Measurements from ENCODE around the gene C5orf15.

The C5orf15 gene

GRCh38 chr5:133968204-133968980 is at the start of gene C5orf15:
TSS of gene C5orf15 (minus strand) at chr5:133968625. CDS start at chr5:133968584, 41 bp downstream.
- peak; percentile 85 to 92 for DNase-seq (ENCODE audit: low read depth in 2 of 2)

DNA sequence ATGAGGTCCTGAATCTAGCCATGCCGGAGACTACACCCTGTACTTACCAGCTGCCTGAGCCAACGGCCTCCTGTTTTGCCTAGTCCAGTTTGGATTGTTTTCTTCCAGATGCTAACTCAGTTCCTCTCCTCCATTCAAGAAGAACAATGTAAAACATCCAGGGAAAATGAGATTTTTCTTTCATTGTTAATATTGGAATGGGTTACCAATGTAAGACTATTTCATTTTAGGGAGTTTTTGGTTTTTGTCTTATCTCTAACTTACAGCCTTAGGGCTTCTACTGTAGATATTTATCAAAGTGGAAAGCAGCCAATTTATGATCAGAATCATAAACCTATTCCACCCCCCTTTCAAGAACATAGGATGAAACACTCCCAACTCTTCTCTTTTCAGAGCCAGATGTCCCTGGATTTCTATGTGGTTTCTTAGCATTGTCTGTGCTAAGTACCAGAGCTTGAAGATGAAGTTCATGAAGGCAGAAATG is 39.9 kb upstream of the C5orf15 start:
- DNase-seq (ENCODE audit: low read depth in 2 of 2), result no peak

DNA sequence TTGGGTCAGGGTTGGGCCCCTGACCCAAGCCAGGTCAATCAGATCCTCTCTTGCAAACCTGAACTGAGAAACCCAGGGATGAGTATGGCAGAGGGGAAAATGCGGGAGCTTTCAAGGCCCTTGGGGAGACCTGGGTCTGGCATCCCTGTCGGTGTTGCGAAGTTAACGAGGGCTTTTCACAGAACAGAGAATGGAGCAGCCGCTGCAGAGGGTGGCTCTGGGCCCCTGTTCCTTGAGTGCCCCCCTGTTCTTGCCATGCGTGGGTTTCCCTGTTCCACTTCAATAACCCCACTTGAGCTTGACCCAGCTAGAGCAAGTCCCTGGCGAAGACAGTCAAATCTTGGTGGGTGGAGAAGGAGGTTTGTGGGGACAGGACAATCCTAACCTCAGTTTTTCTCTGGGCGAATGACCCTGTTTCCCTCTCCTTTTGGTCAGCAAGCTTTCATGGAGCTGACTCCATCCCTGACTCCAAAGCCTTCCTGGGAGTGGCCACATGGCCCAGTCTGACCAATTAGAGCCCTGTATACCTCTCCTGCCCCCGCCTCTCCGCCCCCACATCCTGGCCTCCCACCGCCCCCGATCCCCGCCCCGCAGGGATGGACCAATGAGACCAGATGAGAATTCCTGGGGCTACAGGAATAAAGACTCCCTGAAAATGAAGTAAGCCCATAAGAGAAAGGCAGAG is 39.3 kb upstream of the C5orf15 start:
- no peak for DNase-seq (ENCODE audit: low read depth in 2 of 2)

DNA sequence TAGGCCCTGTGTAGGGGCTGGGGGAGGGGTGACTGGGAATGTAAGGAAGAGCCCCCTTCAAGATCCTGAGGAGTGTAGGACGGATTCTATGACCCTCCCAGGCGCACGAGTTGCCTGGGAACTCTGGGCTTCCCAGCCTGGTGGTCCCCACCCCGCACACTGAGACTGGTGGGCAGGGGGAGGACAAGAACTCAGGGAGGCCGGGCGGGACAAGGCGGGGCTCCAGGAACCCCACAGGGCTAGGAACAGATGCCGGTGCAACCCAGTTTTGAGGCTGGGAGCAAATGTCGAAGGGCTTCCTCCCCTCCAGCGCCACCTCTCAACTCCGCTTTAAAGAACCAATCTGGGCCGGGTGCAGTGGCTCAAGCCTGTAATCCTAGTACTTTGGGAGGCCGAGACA is 37.7 kb upstream of the C5orf15 start:
- no peak for DNase-seq (ENCODE audit: low read depth in 2 of 2)

DNA sequence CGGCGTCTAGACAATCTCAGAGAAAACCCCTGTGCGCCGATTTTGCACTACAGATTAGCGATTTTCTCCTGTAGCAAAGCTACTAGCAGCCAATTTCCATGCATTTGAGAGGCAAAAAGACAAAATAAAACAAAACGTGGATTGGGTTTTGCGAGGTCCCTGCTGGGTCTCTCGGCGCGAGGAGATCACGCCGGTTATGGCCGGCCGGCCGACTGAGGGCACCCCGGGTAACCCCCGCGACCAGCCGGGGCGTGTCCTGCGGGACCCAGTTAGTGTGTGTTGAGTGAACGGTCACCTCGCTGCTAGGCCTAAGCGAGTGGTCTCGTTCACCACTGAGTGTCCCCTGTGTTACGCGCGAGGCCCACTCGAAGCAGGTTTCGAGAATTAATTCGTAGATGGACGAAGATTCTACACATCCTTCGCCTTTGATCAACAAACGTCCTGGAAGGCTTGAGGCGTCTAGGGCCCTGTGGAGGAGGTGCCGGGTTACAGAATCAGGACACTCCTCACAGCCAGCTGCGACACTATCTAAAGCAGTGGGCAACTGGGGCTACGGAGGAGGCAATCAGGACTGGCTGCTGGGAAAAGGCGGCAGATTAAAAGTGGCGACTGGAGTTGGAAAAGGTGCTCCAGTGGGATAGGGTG is 37.1 kb upstream of the C5orf15 start:
- DNase-seq (ENCODE audit: low read depth in 2 of 2), result peak in 1 of 2 experiments; percentile 11

- peak; percentile 54 to 71 for DNase-seq (ENCODE audit: low read depth in 2 of 2)
These were observed 36.4 kb upstream of the C5orf15 start, which contains the start of gene VDAC1 for GRCh38 chr5:134004626-134005416. TSS of gene VDAC1 (minus strand) at chr5:134004975. CDS start at chr5:133993012, 11,963 bp downstream.

DNA sequence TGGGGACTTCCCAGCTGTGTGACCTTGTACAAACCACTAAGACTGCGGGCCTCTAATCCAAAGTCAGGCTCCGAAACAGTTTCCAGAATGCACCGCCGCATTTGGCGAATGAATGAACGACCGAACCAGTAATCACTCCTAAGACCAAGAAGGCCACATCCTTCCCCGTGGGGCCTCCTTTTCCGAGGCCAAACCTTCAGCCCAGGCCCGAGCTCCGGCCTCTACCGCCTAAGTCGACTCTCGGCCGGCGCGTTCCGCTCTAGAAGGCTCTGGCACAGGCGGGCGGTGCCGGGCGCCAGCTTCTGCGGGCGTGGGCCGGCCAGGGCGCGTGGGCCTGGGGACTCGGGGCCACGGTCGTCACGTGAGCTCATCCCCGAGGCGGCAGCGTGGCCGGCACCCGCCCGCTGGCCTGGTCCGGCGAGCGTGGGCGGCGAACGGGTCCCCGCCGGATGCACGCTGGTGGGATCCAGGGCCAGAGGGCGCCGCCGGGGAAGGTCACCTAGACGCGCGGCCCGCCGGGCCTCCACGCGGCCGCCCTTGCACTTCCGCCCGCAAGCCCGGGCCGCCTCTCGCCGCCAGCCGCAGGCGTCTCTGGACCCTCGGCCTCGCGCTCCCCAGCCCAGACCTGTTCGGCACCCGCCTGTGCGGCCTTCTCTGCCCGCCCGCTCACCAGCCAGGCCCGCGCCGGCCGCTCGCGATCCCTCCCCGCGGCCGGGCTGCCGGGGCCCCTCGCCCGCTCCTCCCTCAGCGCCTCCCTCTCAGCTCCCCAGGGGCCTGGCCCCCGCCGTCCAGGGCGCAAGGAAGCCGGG is 35.6 kb upstream of the C5orf15 start:
- DNase-seq (ENCODE audit: low read depth in 2 of 2), result peak in 1 of 2 experiments; percentile 33

GRCh38 chr5:134003064-134003816 is 34.8 kb upstream of the C5orf15 start:
- DNase-seq (ENCODE audit: low read depth in 2 of 2), result peak in 1 of 2 experiments; percentile 40

- no peak for DNase-seq (ENCODE audit: low read depth in 2 of 2)
These were observed 33.7 kb upstream of the C5orf15 start for GRCh38 chr5:134001938-134002731.

DNA sequence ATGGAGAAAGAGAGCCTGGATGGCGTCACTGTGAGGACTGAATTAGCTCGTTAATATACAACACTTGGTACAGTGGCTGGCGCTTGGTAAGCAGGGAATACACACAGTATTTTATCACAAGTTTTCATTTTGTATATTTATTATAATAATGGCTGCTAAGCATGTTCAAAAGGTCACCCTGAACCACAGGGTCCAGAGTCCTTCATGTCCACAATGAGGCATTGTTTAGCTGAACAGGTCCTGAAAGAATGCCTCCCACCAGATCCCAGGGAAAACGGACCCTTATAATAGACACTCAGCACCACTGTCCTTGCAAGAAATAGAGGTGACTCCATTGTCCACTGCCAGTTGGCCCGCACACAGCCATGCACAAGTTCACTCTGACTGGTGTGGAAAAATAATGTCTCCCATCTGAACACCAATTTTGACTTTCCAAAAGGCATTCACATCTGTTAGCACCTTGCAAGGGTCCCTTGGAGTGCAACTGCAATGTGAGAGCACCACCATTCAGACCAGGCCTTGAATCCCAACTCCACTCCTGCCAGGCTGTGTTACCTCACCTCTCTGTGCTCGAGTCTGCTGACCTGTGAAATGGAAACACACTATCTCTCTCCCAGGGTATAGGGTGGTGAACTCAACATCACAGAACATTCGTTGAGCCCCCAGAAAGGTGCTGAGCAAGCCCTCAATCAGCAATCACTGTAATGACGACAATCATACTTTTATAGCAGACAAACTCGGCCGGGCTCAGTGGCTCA is 32.5 kb upstream of the C5orf15 start:
- DNase-seq (ENCODE audit: low read depth in 2 of 2), result no peak

- DNase-seq (ENCODE audit: low read depth in 2 of 2), result no peak
These were observed 31.7 kb upstream of the C5orf15 start for GRCh38 chr5:134000091-134000511.

DNA sequence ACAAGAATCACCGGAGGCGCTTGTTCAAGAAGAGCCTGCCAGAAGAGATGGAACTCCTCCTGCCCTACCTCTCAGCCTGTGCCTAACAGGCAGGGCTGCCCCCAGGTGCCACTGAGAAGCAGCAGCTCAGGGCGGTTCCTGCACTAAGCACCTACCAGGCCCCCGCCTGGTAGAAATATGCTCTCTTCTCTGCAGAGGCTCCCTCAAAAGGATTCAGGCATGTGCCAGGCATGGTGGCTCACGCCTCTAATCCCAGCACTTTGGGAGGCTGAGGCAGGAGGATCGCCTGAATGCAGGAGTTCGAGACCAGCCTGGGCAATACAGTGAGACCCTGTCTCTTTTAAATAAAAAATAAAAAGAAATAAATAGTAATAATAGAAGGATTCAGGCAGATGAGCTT is 30.4 kb upstream of the C5orf15 start:
- no peak for DNase-seq (ENCODE audit: low read depth in 2 of 2)

DNA sequence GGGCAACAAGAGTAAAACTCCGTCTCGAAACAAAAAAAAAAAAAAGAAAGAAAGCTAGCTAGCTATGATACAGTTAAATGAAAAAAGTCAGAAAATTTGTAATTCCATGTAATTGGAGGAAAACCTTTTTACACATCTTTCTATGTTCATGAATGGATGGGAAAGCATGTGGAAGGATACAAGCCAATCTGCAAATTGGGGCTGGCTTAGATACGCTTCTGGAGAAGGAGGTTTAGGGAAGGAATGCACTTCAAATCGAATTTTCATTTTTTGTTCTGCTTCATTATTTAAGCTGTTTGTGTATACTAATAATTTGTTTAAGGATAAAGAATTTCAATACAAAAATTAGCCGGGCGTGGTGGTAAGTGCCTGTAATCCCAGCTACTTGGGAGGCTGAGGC is 29.6 kb upstream of the C5orf15 start:
- DNase-seq (ENCODE audit: low read depth in 2 of 2), result no peak

DNA sequence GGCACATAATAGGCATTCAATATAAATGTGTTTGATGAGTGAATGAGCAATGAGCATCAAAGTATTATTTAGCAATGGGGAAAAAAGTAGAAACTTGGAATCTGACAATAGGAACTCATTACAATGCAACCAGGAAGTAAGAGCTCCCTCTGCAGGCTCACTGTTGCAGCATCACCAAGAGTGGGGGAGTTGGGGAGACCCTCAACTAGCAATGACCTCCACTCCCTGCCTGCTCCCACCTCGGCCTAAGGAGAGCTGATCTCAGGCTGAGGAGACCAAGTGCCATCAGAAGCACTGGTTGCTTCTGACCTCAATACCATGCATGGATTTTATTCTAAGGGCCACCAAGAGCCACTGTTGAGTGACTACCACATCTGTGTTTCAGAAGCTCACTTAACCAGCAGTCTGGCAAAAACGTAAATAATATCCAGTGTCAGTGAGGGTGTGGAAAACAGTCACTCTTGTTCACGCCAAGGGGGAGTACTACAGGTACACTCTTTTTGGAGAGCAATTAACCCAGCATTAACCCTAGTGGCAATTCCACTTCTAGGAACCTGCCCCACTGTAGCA is 28.3 kb upstream of the C5orf15 start:
- no peak for DNase-seq (ENCODE audit: low read depth in 2 of 2)

DNA sequence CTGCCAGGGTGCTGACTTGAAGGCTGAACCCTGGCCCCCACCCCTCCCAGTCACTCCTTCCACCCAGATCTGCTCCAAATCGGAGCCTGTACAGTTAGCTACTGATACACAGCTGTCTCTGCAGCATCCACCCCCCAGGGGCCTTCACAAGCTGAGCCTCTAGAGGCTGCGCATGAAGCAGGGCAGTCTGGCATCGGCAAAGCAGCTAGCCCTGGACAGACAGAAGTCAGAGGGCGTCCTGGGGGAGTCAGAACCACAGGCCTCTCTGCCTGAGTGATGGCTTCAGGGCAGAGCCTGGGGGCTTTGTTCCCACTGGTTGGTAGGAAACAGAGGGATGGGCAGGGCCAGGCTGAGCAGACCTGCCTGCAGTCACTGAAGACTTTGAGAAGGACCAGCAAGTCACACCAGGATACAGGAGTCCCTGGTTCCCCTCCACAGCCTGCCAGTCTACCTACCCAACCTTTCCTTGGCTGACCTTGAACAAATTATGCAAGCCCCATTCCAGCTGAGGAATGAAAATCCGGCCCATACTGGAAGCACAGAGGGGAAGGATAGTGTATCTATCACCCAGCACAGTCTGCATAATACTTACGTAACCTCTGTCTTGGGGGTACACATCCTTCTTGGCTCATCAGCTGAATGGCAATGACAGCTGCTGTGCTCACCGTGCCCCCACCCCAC is 27.6 kb upstream of the C5orf15 start:
- DNase-seq (ENCODE audit: low read depth in 2 of 2), result no peak

- no peak for DNase-seq (ENCODE audit: low read depth in 2 of 2)
These were observed 26.9 kb upstream of the C5orf15 start for GRCh38 chr5:133995341-133995740.

DNA sequence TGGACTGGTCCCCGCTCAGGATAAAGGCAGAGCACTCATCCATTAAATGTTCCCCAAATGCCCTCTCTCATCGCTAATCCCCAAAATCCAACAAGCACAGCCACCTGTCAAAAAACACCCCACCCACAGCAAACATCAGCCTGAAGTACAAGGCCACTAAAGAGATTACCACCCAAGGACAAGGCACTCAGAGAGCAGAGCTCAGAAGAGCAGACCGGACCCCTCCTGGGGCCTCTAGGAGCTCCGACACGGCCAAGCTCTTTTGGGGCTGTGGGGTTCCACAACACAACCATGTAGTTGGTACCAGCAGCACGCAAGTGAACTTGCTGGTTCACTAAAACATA is 26.5 kb upstream of the C5orf15 start:
- no peak for DNase-seq (ENCODE audit: low read depth in 2 of 2)

Data from stimulated activated CD4-positive, alpha-beta T cell treated with anti-CD3 and anti-CD28 coated beads, Interleukin-12 subunit alpha, Interleukin-12 subunit beta, amount 100 ng/mL, for 24 hours (primary cell).